ENCODE results near the gene FAM131C.

Gene FAM131C

DNA sequence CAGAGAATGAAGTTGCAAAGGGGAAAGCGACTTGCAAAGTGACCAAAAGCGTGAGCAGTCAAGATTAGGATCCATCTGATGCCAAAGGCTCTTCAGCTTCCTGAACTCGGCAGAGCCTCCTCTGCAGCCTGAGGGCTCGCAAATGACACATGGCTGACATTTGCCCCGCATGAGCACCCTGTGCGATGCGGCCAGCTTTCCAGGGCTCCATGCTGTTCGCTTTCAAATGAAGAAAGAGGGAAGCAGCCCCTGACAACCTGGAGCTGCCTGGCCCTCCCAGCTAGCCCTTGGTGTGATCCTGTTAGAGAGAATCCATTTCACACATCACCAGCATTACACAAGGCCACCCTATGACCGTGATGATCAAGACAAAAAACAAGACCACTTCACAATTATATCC lies 20.2 kb upstream of the FAM131C start:
- in situ Hi-C loops (cut with MboI; ENCODE audit: low pct_unique_long_range_greater_than_20kb, low sequenced_read_pairs, unreplicated experiment), result no loop called here

DNA sequence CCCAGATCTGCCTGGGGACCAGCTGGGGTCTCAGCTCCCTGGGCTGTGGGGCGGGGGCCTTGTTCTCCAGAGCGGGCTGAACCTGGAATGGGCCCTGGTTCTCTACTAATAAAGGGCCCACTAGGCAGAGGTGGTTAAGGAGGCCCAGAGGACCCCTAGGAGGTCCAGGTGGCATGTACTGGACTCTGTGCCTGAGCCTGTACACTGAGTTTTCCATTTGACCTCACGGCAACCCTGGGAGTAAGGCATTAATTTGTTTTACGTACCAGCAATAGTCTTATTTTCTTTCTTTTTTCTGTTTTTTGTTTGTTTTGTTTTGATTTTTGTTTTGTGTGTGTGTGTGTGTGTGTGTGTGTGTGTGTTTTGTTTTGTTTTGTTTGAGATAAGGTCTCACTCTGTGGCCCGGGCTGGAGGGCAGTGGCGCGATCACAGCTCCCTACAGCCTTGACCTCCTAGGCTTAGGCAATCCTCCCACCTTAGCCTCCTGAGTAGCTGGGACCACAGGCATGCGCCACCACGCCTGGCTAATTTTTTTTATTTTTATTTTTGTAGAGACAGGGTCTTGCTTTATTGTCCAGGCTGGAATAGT lies 19.6 kb upstream of the FAM131C start:
- TF ChIP-seq, protein P1, sequence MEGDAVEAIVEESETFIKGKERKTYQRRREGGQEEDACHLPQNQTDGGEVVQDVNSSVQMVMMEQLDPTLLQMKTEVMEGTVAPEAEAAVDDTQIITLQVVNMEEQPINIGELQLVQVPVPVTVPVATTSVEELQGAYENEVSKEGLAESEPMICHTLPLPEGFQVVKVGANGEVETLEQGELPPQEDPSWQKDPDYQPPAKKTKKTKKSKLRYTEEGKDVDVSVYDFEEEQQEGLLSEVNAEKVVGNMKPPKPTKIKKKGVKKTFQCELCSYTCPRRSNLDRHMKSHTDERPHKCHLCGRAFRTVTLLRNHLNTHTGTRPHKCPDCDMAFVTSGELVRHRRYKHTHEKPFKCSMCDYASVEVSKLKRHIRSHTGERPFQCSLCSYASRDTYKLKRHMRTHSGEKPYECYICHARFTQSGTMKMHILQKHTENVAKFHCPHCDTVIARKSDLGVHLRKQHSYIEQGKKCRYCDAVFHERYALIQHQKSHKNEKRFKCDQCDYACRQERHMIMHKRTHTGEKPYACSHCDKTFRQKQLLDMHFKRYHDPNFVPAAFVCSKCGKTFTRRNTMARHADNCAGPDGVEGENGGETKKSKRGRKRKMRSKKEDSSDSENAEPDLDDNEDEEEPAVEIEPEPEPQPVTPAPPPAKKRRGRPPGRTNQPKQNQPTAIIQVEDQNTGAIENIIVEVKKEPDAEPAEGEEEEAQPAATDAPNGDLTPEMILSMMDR (IDR thresholded peaks at IDR 0.05; ENCODE audit: extremely low read depth, insufficient read depth, missing control alignments), result no peak
- no peak for DNase-seq (ENCODE audit: low spot score)
- in situ Hi-C loops (cut with MboI; ENCODE audit: low pct_unique_long_range_greater_than_20kb, low sequenced_read_pairs, unreplicated experiment), result no loop called here

More for the DNA sequence above, 20.2 kb upstream of the FAM131C start:
- TF ChIP-seq, protein P1 (IDR thresholded peaks at IDR 0.05; ENCODE audit: extremely low read depth, insufficient read depth, missing control alignments), result no peak
- DNase-seq (ENCODE audit: low spot score), result no peak

DNA sequence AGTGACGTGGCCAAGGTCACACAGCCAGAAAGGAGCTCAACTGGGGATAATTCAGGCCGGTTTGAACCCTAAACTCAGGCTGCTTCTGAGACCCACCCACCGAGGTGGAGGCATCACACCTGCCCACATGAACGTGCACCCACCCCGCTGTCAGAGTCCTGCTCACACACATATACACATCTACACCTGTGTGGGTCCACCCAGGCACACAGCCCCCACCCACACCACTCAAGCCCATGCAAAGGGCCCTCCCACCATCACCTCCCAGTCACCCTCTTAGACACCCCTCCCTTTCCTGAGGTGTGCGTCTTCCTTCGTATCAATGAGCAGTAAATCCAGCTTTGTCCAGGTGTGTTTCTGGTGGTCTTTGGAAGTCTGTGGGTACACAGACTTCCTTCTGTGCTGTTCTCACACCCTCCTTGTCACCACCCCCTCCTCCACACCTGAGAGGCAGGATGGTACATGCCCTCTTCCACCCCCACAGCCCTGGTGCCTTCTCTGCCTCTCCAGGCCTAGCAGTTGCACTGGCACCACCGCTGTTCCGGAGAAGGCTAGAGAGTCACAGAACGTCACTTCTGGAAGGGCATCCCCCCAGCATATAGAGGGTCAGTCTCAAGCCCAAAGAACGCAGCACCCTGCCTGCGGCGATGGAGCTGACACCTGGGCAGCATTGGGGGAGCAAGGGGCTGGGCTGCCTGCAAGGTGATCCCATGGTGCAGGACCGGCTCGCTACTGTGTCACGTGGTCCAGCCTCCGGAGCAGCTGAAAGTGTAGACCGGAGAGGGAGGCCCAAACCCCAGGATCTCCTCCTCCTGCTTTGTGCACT lies 18.9 kb upstream of the FAM131C start:
- in situ Hi-C loops (cut with MboI; ENCODE audit: low pct_unique_long_range_greater_than_20kb, low sequenced_read_pairs, unreplicated experiment), result no loop called here
- DNase-seq (ENCODE audit: low spot score), result no peak
- TF ChIP-seq, protein P1 (IDR thresholded peaks at IDR 0.05; ENCODE audit: extremely low read depth, insufficient read depth, missing control alignments), result no peak

DNA sequence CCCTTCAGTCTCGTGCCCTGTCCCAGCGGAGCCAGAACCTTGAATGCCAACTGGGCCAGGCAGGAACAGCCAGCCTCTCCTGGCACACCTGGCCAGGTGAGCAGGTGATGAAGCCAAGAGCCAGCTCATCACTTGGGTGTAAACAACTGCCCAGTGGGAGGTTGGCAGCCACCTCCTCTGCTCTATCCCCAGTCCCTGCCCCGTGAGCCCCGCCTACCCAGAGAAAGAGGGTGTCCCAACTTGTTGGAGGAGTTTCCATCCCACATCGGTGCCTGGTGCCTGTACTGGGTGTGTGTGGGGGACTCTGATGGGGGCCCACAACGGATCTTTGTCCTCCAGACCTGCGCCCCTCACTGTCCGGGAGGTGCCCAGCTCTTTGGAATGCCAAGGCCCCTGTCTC lies 17.8 kb upstream of the FAM131C start:
- in situ Hi-C loops (cut with MboI; ENCODE audit: low pct_unique_long_range_greater_than_20kb, low sequenced_read_pairs, unreplicated experiment), result no loop called here
- TF ChIP-seq, protein P1 (IDR thresholded peaks at IDR 0.05; ENCODE audit: extremely low read depth, insufficient read depth, missing control alignments), result no peak
- no peak for DNase-seq (ENCODE audit: low spot score)

DNA sequence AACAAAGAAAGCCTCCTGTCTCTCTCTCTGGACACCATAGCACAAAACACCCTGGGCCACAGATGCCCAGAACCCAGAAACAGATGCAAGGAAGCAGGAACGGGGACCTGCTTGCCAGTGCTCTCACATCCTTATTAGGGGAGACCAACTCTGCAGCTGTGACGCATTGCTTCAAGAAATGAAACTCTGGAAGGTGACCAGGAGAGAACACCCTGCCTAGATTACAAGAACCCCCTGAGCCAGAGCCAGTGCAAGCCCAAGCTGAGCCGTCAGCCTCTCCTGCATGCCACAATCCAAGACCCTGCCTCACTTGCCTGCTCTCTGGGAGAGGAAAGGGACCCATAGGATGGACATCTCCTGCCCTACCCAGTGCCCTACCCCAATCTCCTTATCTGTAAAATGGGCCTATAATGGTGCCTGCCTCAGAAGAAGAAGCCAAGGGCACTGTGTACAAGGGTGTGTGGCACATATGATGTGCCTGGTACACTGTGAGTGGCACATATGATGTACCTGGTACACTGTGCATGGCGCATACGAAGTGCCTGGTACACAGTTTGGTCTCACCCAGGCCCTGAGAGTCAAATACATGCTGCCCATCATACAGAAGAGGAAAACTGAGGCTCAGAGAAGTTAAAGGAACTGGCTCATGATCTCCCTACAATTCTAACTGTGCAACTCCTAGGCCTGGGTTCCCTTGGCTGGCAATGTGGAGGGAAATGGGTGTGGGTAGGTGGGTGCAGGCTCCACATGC lies 16.8 kb upstream of the FAM131C start:
- in situ Hi-C loops (cut with MboI; ENCODE audit: low pct_unique_long_range_greater_than_20kb, low sequenced_read_pairs, unreplicated experiment), result no loop called here
- no peak for DNase-seq (ENCODE audit: low spot score)
- TF ChIP-seq, protein P1 (IDR thresholded peaks at IDR 0.05; ENCODE audit: extremely low read depth, insufficient read depth, missing control alignments), result no peak

DNA sequence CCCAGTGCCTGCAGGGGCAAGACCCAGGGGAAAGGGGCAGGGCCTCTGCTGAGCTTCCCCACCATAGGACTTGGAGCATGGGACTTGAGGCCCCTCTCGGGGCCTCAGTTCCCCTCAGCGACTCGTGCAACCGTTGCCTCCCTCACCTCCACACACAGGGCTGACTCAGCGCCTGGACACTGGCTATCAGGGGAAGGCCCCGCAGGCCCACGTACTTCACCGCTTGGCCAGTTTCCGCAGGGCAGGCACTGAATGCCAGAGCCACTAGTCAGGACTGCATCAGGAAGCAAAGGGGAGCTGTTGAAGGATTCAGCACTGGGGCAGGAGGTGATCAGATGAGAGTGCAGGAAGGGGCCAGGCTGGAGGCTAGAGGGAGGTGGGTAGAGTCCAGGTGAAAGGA lies 15.5 kb upstream of the FAM131C start:
- in situ Hi-C loops (cut with MboI; ENCODE audit: low pct_unique_long_range_greater_than_20kb, low sequenced_read_pairs, unreplicated experiment), result no loop called here
- TF ChIP-seq, protein P1 (IDR thresholded peaks at IDR 0.05; ENCODE audit: extremely low read depth, insufficient read depth, missing control alignments), result no peak
- DNase-seq (ENCODE audit: low spot score), result no peak

Measured in GM13977 (cell line).